ENCODE data around the gene LTBP1.
"Not testable (repeated sequence)": the region's sequence is repeated elsewhere in the genome, so short reads cannot be mapped to it uniquely, and the experiment has no call there.

LTBP1 gene

GRCh38 chr2:32962690-32963089 is 15.9 kb downstream of the LTBP1 start:
- no peak for DNase-seq

GRCh38 chr2:32963941-32964340 is 17.2 kb downstream of the LTBP1 start:
- no peak for DNase-seq

- DNase-seq = no peak
Observed at GRCh38 chr2:32965523-32966171, 18.9 kb downstream of the LTBP1 start.

- no peak for DNase-seq
Observed at GRCh38 chr2:32969444-32970162, 22.9 kb downstream of the LTBP1 start.

DNA sequence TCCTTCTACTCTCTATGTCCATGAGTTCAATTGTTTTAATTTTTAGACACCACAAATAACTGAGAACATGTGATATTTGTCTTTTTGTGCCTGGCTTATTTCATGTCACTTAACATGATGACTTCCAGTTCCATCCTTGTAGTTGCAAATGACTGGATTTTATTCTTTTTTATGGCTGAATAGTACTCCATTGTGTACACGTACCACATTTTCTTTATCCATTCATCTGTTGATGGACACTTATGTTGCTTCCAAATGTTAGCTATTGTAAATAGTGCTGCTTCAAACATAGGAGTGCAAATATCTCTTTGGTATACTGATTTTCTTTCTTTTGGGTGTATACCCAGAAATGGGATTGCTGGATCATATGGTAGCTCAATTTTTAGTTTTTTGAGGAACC is 27.0 kb downstream of the LTBP1 start:
- DNase-seq = not testable (repeated sequence)

GRCh38 chr2:32976409-32977063 is 29.8 kb downstream of the LTBP1 start:
- DNase-seq = no peak

DNA sequence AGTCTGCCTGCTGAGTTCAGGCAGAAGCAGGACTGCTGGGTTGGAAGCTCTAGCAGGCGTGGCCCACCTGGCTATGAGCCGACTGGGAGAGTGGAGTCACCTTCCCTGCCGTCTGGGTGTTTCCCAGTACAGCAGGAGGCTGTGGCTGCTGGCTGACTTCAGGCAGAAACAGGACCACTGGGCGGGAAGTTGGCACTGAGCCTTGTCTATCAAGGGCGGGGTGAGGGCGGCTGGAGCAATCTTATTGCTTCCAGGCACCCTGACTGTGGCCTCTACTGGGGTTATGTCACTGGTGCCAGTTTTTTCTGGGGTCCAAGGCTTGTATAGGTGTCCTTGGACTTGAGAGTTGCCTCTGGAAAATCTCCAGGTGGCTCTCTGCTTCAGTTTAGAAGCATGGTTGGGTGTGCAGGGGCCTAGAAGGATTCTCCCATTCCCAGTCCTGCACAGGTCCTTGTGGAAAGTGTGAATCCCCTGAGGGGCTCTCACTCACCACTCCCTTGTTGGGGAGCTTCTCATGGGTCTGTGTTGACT is 30.5 kb downstream of the LTBP1 start:
- DNase-seq = no peak

GRCh38 chr2:32981612-32982011 is 34.9 kb downstream of the LTBP1 start:
- DNase-seq = no peak

DNA sequence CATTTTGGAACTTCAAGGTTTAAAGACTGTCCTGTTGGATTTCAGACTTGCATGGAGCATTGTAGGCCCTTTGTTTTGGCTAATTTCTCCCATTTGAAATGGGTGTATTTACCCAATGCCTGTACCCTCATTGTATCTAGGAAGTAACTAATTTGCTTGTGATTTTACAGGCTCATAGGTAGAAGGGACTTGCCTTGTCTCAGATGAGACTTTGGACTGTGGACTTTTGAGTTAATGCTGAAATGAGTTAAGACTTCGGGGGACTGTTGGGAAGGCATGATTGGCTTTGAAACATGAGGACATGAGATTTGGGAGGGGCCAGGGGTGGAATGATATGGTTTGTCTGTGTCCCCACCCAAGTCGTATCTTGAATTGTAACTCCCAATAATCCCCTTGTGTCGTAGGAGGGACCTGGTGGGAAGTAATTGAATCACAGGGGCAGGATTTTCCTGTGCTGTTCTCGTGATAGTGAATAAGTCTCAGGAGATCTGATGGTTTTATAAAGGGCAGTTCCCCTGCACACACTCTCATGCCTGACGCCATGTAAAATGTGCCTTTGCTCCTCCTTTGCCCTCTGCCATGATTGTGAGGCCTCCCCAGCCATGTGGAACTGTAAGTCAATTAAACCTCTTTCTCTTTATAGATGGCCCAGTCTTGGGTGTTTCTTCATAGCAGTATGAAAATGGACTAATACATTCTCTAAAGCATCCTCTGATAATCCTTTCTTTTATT is 36.6 kb downstream of the LTBP1 start:
- not testable (repeated sequence) for DNase-seq

DNA sequence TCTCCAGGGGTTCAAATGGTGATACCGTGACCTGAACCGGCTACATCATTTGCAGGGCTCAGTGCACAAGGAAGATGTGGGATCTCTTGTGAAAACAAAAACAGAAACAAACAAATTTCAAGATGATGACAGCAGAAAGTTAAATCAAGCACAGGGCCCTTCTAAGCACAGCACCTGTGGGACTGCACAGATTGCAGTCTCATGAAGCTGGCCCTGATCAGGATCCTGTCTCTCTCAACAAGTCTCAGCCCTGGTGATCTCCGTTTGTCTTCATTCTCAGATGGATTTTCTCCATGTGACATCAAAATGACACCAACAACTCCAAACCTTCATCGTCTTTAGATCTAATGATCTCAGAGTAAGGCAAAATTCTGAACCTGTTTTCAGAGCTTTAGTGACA is 39.7 kb downstream of the LTBP1 start:
- DNase-seq = no peak

- DNase-seq = no peak
Observed at GRCh38 chr2:32988525-32988924, 41.8 kb downstream of the LTBP1 start.

DNA sequence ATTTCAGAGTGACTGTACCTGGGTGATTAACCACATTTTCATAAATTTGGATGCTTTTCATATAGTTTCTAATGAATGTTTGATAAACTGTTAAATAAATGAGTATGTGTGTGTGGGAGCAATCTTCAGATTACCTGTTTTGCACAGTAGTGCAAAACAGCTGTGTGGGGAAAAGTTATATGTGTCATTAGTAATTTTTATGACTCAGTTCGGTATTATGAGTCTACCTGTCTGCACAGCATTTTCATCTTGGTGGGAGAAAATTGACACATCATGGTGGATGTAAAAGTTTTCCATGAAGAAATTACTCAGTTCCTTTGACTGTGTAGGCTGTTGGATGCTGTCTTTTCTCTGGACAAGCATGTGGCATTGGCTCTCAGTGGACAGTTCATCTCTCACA is 43.8 kb downstream of the LTBP1 start:
- DNase-seq = no peak

- no peak for DNase-seq
Observed at GRCh38 chr2:32991091-32991845, 44.5 kb downstream of the LTBP1 start.

DNA sequence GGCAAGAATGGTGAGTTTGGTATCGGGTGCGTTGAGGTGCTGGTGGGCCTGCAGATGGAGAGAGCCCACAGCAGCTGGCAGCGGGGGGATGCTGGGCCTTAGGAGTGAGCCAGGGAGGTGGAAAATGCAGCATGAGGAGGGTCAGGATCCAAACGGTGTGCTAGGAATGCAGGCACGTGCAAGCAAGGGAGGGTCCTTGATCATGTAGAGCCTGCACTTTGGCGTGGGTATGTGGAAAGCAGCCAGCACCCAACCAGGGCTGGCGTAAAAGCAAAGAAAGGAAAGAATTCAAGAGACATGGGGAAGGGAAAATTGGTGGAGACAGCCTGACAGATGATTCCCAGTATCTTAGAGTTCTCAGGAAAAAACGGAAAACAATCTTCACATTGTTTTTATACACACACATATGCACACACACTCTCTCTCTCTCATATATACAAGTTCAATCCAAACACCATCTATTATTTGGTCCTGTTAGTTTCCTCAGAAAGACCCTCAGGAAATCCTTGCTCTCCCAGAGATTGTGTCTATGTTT is 46.3 kb downstream of the LTBP1 start:
- no peak for DNase-seq

DNA sequence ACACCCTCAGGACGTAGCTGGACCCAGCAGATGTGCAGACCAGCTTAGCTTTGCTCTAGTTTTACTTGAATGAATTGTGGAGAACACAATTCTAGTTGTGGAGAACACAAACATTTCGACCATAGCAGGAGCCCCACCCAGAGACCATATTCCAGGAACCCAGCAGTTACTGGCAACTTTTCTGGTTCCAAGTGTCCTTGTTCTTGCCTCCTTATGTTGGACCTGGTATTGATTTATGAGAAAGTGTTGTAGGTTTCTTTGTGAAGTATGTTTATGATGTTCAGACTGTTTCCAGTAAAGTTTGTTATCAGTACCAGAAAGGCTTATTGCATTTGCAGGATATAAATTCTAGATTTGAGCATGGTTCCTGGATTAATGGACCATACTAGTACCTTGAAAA is 51.0 kb downstream of the LTBP1 start:
- DNase-seq = no peak

- DNase-seq = no peak
Observed at GRCh38 chr2:33000986-33001385, 54.2 kb downstream of the LTBP1 start.

- DNase-seq = no peak
Observed at GRCh38 chr2:33001823-33002222, 55.1 kb downstream of the LTBP1 start.

GRCh38 chr2:33002863-33003262 is 56.1 kb downstream of the LTBP1 start:
- DNase-seq = no peak

DNA sequence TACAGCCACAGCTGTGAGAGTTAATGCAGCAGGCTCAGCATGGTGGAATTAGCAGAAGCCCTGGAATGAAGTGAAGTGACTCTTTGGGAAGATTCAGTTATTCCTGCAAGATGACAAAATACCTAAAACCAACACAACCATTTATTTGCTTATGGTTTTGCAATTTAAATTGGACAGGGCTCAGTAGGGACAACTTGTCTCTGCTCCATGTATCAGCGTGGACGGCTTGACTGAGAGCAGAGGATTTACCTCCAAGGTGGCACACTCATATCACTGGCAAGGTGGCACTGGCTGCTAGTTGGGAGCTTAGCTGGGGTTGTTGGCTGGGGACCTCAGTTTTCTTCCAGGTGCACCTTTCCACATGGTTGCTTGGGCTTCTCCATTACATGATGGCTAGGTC is 58.3 kb downstream of the LTBP1 start:
- no peak for DNase-seq

- no peak for DNase-seq
Observed at GRCh38 chr2:33008716-33009115, 62.0 kb downstream of the LTBP1 start.

DNA sequence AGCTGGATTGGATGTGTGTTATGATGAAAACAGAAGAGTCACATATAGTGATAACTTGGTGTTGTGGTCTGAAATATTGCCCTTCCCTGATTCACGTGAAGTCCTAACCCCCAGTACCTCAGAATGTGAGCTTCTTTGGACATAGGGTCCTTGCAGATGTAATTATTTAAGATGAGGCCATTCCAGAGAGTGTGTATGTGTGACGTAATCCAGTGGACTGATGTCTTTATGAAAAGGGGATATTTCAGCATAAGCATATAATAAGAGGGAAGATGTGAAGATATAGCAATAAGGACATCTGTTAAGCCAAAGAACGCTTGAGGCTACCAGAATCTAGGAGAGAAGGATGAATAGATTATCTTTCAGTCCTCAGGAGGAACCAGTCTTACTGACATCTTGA is 62.5 kb downstream of the LTBP1 start:
- no peak for DNase-seq

- no peak for DNase-seq
Observed at GRCh38 chr2:33011373-33011772, 64.6 kb downstream of the LTBP1 start.
